Aorta (tissue), 5 donors: ENCODE data around the gene ABLIM3. TPM values are rescaled to one million over a fixed set of nuclear protein-coding genes. Genes with fewer than 3 reads are reported as not detected.
A peak's percentile ranks its signal among the peaks of the same experiment; 100 is the strongest.

Experiments
- ATAC-seq: fragments of 200-7000 bp; cut with Tn5 transposase; one replicate; pipeline ENCODE4 v1.9.1; 2022; ENCODE audit warnings: moderate library complexity; ENCODE audit not compliant: low FRiP score
- DNase-seq, 2 donors: peaks; one replicate each; pipeline ENCODE4 v3.0.0-alpha.2; 2020
- H3K27ac ChIP-seq, 2 donors: one replicate each; pipeline ENCODE4 v1.5.1; 2013; ENCODE audit warnings: low read length in 2 of 2, mild to moderate bottlenecking in 2 of 2, moderate library complexity in 2 of 2, control low read depth in 1 of 2, inconsistent platforms in 1 of 2, low read depth in 1 of 2
- H3K27me3 ChIP-seq, 2 donors: one replicate each; pipeline ENCODE4 v1.6.1; 2013; ENCODE audit warnings: control low read depth in 1 of 2, low read length in 1 of 2, mild to moderate bottlenecking in 1 of 2, moderate library complexity in 1 of 2; ENCODE audit not compliant: insufficient read depth in 2 of 2, control insufficient read depth in 1 of 2
- H3K36me3 ChIP-seq, 2 donors: one replicate each; pipeline ENCODE4 v1.6.1; 2013; ENCODE audit warnings: control low read depth in 1 of 2, low read length in 1 of 2, mild to moderate bottlenecking in 1 of 2; ENCODE audit not compliant: insufficient read depth in 2 of 2, control insufficient read depth in 1 of 2
- H3K4me1 ChIP-seq, 2 donors: one replicate each; pipeline ENCODE4 v1.6.1; 2013; ENCODE audit warnings: low read length in 2 of 2, control low read depth in 1 of 2, mild to moderate bottlenecking in 1 of 2, moderate library complexity in 1 of 2; ENCODE audit not compliant: insufficient read depth in 2 of 2, control insufficient read depth in 1 of 2
- H3K4me3 ChIP-seq, 2 donors: one replicate each; pipeline ENCODE4 v1.5.1; 2013; ENCODE audit warnings: low read length in 2 of 2, control low read depth in 1 of 2, mild to moderate bottlenecking in 1 of 2
- H3K9me3 ChIP-seq: one replicate; pipeline ENCODE4 v1.6.1; 2013; ENCODE audit warnings: mild to moderate bottlenecking, low read length; ENCODE audit not compliant: control insufficient read depth
- WGBS, 2 donors: extraction: QIAGEN DNeasy Blood & Tissue Kit; methylation state at CpG; one replicate each; pipeline ENCODE4 v1.1.7; 2013; 5-methylcytosine and 5-hydroxymethylcytosine counted together
- intact Hi-C, 2 donors: fragments of 100-400 bp; cut with DNase I; formaldehyde crosslinking; loops; one replicate each; pipeline versions ENCODE4 v1.14.2 to v1.15.0; 2022
- polyA plus RNA-seq, 2 donors: library from polyadenylated mRNA; stranded (reverse); fragments of 200-250 nt; gene quantifications; one replicate each; pipeline ENCODE4 v1.2.3, GENCODE V29; 2013
- total RNA-seq, 2 donors: library from RNA; stranded (reverse); fragmentation: NEBNext Ultra II Directional; extraction: Animal tissue kit (Norgen Biotek cat#: 25700); gene quantifications; one replicate each; pipeline ENCODE4 v1.2.1, GENCODE V29; 2021
- donor health status: healthy with polysubstance abuse.
- donor health status: Bipolar disorder and iron deficiency.
- donor health status: DM: no; HTN: no; CAD: no.
- donor health status: DM: no; HTN: no; CAD: no.
- donor health status: DM: yes; HTN: yes; CAD: no.

Gene ABLIM3
- total and polyA plus RNA-seq, 4 donors, result 15.8 to 46.0 (median 38.7) TPM

DNA sequence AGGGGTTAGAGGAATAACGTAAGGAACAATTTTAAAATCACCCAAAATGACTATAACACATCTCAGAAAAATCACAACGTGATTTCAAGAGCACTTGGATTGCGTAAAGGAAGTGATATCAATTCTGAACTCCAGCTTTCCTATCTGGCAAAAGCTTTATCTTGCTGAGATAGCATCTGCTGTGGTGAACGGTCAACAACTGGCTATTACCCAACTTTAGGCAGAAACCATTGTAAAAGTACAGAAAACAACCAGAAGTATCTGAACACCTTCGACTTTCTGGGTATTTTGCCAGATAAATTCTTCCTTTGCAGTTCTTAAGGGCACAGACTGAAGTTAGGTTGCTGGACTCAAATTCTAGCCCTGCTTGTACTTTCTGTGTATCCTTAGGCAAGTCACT is 9.2 kb downstream of the ABLIM3 start:
- Histone ChIP-seq H3K27ac (no peak overlapping the region), H3K9me3 (no peaks in the 10 kb centered on the region), H3K36me3 (no peaks in the 10 kb centered on the region), H3K27me3 (no peaks in the 10 kb centered on the region), H3K4me1 (peaks cover 4 to 5% of the 10 kb centered on the region in 2 donors), H3K4me3 (no peak overlapping the region)
- 48 to 53% methylated on average over 5 of the region's 5 CpGs for WGBS, 2 donors
- no peak for ATAC-seq
- no peak for DNase-seq
- intact Hi-C loops, result no loop called here

DNA sequence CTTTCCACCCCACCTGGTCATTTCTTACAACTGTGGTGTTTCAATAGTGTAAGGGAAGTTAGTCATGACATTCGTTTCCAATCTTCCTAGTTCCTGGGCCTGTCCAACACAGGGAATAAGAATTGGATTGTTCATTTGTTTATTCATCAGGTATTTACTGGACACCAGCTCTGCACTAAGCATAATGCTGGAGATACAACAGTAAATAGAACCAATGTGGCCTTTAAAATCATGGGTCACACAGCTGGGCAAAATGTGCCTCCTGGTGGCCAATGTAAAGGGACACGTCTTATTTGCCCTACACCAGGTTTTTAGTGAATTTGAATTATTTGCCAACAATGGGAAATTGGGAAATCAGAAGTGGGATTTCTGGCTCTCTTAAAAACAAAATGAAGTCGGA is 10.4 kb downstream of the ABLIM3 start:
- Histone ChIP-seq H3K9me3 (no peaks in the 10 kb centered on the region), H3K36me3 (no peaks in the 10 kb centered on the region), H3K27ac (no peak overlapping the region), H3K4me3 (no peak overlapping the region), H3K4me1 (peaks cover 4 to 5% of the 10 kb centered on the region in 2 donors), H3K27me3 (no peaks in the 10 kb centered on the region)
- intact Hi-C loops, result no loop called here
- WGBS, 2 donors, result 90 to 91% methylated on average over 3 of the region's 3 CpGs
- DNase-seq (no peak), ATAC-seq (no peak)

GRCh38 chr5:149152317-149152746 is 11.0 kb downstream of the ABLIM3 start:
- WGBS, 2 donors, result 50 to 67% methylated on average over 2 of the region's 2 CpGs
- H3K36me3 ChIP-seq, result no peaks in the 10 kb centered on the region
- peaks cover 4 to 5% of the 10 kb centered on the region in 2 donors for H3K4me1 ChIP-seq
- intact Hi-C loops, result no loop called here
- peak overlapping the region in 1 of 2 donors; percentile 52 for H3K27ac ChIP-seq
- no peak overlapping the region for H3K4me3 ChIP-seq
- ATAC-seq, result no peak
- no peak for DNase-seq
- no peaks in the 10 kb centered on the region for H3K9me3 ChIP-seq
- H3K27me3 ChIP-seq, result no peaks in the 10 kb centered on the region

- Histone ChIP-seq H3K9me3 (no peaks in the 10 kb centered on the region), H3K36me3 (no peaks in the 10 kb centered on the region), H3K4me1 (peaks cover 4 to 5% of the 10 kb centered on the region in 2 donors), H3K4me3 (no peak overlapping the region), H3K27ac (peak overlapping the region in 1 of 2 donors; percentile 88), H3K27me3 (no peaks in the 10 kb centered on the region)
- intact Hi-C loops, result no loop called here
- 92 to 93% methylated on average over 4 of the region's 4 CpGs for WGBS, 2 donors
- no peak for DNase-seq
- ATAC-seq, result no peak
Measured at GRCh38 chr5:149153193-149153750, 12.0 kb downstream of the ABLIM3 start.

GRCh38 chr5:149153751-149154610 is 12.7 kb downstream of the ABLIM3 start:
- peaks cover 4 to 5% of the 10 kb centered on the region in 2 donors for H3K4me1 ChIP-seq
- 26 to 27% methylated on average over 8 of the region's 8 CpGs for WGBS, 2 donors
- peak; percentile 57 for ATAC-seq
- H3K9me3 ChIP-seq, result no peaks in the 10 kb centered on the region
- DNase-seq, result peak in 1 of 2 donors; percentile 66
- H3K4me3 ChIP-seq, result no peak overlapping the region
- no peaks in the 10 kb centered on the region for H3K27me3 ChIP-seq
- intact Hi-C loops, result no loop called here
- H3K27ac ChIP-seq, result peak overlapping the region in 1 of 2 donors; percentile 88
- H3K36me3 ChIP-seq, result no peaks in the 10 kb centered on the region

- no peaks in the 10 kb centered on the region for H3K27me3 ChIP-seq
- no peak for ATAC-seq
- intact Hi-C loops, result no loop called here
- peaks cover 4 to 5% of the 10 kb centered on the region in 2 donors for H3K4me1 ChIP-seq
- WGBS, 2 donors, result 94 to 99% methylated on average over 1 of the region's 1 CpG
- H3K27ac ChIP-seq, result no peak overlapping the region
- no peaks in the 10 kb centered on the region for H3K9me3 ChIP-seq
- H3K4me3 ChIP-seq, result no peak overlapping the region
- DNase-seq, result no peak
- H3K36me3 ChIP-seq, result no peaks in the 10 kb centered on the region
Measured at GRCh38 chr5:149154650-149155049, 13.4 kb downstream of the ABLIM3 start.

DNA sequence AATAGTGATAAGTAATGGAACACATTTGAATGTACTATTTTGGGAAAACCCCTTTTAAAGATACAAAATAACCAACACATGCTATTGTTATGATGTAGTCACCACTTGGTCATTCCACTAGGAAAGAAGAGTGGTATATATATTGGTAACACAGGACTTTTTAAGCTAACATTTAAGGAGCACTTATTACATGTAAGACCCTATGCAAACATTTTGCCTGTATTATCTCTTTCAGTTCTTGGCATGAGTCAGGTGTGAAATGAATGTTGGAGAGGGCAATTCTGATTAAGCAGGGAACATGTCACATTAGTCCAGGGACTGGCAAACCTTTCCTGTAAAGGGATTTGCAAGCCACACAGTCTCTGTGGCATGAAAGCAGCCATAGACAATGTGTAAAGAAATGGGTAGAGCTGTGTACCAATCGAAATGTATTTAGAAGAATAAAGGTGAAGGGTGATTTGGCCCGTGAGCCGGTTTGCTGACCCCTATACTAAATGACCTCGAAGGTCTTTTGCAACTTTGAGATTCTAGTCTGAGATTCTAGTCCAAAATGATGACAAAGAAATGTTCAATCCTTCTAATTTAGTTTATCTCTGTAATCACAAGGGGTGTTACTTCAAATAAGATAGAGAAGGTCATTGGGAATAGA is 15.3 kb downstream of the ABLIM3 start:
- peaks cover 3 to 4% of the 10 kb centered on the region in 2 donors for H3K4me1 ChIP-seq

DNA sequence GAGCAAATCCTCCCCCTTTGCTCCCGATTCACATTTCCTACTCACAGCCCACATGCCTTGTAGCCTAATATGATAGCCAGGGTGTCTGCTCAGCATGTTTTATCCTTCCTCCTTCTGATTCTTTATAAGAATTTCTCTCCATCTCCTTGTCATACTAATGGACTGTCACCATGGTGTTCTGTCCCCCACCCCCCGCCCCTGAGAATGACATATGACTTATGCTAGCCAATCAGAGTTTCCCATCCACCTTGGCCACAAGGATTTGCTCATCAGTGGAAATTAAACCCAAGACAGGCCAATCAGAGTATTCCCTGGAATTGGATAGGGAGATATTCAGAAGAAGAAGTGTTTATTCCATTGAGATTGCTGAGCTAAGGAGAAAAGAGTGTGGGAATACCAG is 16.0 kb downstream of the ABLIM3 start:
- peaks cover 3 to 4% of the 10 kb centered on the region in 2 donors for H3K4me1 ChIP-seq
- ATAC-seq, result no peak

More for the DNA sequence above, 15.3 kb downstream of the ABLIM3 start:
- H3K4me3 ChIP-seq, result no peak overlapping the region
- 91 to 93% methylated on average over 4 of the region's 4 CpGs for WGBS, 2 donors
- intact Hi-C loops, result no loop called here
- H3K27me3 ChIP-seq, result no peaks in the 10 kb centered on the region
- no peaks in the 10 kb centered on the region for H3K9me3 ChIP-seq
- no peak for DNase-seq
- H3K36me3 ChIP-seq, result no peaks in the 10 kb centered on the region
- H3K27ac ChIP-seq, result no peak overlapping the region
- ATAC-seq, result no peak

More for the DNA sequence above, 16.0 kb downstream of the ABLIM3 start:
- intact Hi-C loops, result no loop called here
- Histone ChIP-seq H3K4me3 (no peak overlapping the region), H3K27ac (no peak overlapping the region), H3K9me3 (no peaks in the 10 kb centered on the region), H3K27me3 (no peaks in the 10 kb centered on the region), H3K36me3 (no peaks in the 10 kb centered on the region)
- DNase-seq, result no peak
- WGBS, 2 donors, result 93 to 97% methylated on average over 2 of the region's 2 CpGs
